Endodermal cell (in vitro differentiated cells): ENCODE measurements around the gene ZFYVE28. TPM values are rescaled to one million over a fixed set of nuclear protein-coding genes. Genes with fewer than 3 reads are reported as not detected.

Source experiments
- DNase-seq: peaks from one replicate; pipeline ENCODE4 v3.0.0-alpha.2; 2017
- H3K27ac ChIP-seq: 2 replicates; pipeline ENCODE4 v1.5.1; 2013; ENCODE audit warnings: mild to moderate bottlenecking, low read depth, low read length, moderate library complexity
- H3K27me3 ChIP-seq: 2 replicates; pipeline ENCODE4 v1.6.1; 2013; ENCODE audit warnings: mild to moderate bottlenecking, low read length, moderate library complexity; ENCODE audit not compliant: insufficient read depth, control insufficient read depth, poor library complexity, severe bottlenecking
- H3K36me3 ChIP-seq: 2 replicates; pipeline ENCODE4 v1.7.0; 2013; ENCODE audit warnings: mild to moderate bottlenecking, low read length, moderate library complexity; ENCODE audit not compliant: control insufficient read depth, insufficient read depth
- H3K4me1 ChIP-seq: one replicate; pipeline ENCODE4 v1.7.0; 2013; ENCODE audit warnings: low read length; ENCODE audit not compliant: control insufficient read depth, insufficient read depth
- H3K4me3 ChIP-seq: 2 replicates; pipeline ENCODE4 v1.5.1; 2013; ENCODE audit warnings: mild to moderate bottlenecking, low read length, moderate library complexity
- H3K9ac ChIP-seq: 2 replicates; pipeline ENCODE4 v1.6.1; 2013; ENCODE audit warnings: mild to moderate bottlenecking, low read length, moderate library complexity; ENCODE audit not compliant: poor library complexity, severe bottlenecking; ENCODE audit errors: extremely low read depth
- H3K9me3 ChIP-seq: 2 replicates; pipeline ENCODE4 v1.6.1; 2013; ENCODE audit warnings: mild to moderate bottlenecking, low read length, moderate library complexity; ENCODE audit not compliant: control insufficient read depth
- H3K27ac Mint-ChIP-seq: 2 replicates; pipeline ENCODE4 v1.8.0; 2020; ENCODE audit warnings: mixed read lengths
- H3K27me3 Mint-ChIP-seq: 2 replicates; pipeline ENCODE4 v1.8.0; 2021; ENCODE audit warnings: mild to moderate bottlenecking, mixed read lengths; ENCODE audit not compliant: insufficient read depth
- H3K36me3 Mint-ChIP-seq: 2 replicates; pipeline ENCODE4 v1.8.0; 2020; ENCODE audit warnings: low read depth, mixed read lengths
- H3K4me1 Mint-ChIP-seq: 2 replicates; pipeline ENCODE4 v1.8.0; 2020; ENCODE audit warnings: mixed read lengths
- H3K4me3 Mint-ChIP-seq: 2 replicates; pipeline ENCODE4 v1.8.0; 2020; ENCODE audit warnings: mild to moderate bottlenecking, moderate library complexity, mixed read lengths
- H3K9me3 Mint-ChIP-seq: 2 replicates; pipeline ENCODE4 v1.8.0; 2020; ENCODE audit warnings: mild to moderate bottlenecking, mixed read lengths
- CTCF ChIP-seq: fragments of 200-600 bp; sonication (generic); conservative IDR thresholded peaks from 2 replicates; pipeline ENCODE4 v1.5.0; 2021; ENCODE audit warnings: antibody characterized with exemption, mild to moderate bottlenecking
- WGBS, 2 experiments: methylation state at CpG; one replicate each; pipeline versions ENCODE4 v1.1.5 to v1.1.7; 2013; ENCODE audit warnings: missing lambda C conversion rate in 2 of 2, mixed read lengths in 1 of 2; ENCODE audit not compliant: insufficient coverage in 1 of 2, insufficient read length in 1 of 2; 5-methylcytosine and 5-hydroxymethylcytosine counted together
- total RNA-seq, 2 donors: library from RNA; stranded (reverse); fragmentation: NEBNext Ultra II Directional in 1 of 2; extraction: Animal tissue kit (Norgen Biotek cat#: 25700) in 1 of 2; gene quantifications; 2 replicates in 1 of 2; 3 replicates in 1 of 2; pipeline ENCODE4 v1.2.1, GENCODE V29; 2021

The ZFYVE28 gene
- total RNA-seq, 2 donors from 2014 or later: 0.73 to 1.6 TPM

DNA sequence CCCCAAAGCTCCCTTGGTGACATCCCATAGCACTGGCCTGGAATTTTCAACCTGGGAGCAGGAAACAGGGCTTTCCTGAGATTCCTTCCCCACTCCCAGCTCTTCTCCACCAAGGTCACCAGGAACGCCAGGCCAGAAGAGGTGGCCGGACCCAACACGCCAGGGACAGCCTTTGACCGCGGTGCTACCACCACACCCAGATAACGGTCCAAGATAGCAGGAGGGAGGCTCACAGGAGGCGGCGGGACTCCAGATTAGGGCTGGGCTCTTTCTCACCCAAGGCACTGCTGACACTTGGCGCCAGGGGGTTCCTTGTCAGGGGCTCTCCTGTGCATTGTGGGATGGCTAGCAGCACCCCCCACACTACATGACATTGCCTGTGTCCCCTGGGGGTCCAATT, 22.9 kb downstream of the ZFYVE28 start:
- Histone ChIP-seq H3K9ac (no peak overlapping the region), H3K27ac (no peak overlapping the region), H3K4me3 (no peak overlapping the region), H3K27me3 (no peaks in the 10 kb centered on the region), H3K9me3 (no peaks in the 10 kb centered on the region), H3K36me3 (no peaks in the 10 kb centered on the region), H3K4me1 (no peaks in the 10 kb centered on the region)
- H3K36me3 Mint-ChIP-seq: no peaks in the 10 kb centered on the region
- H3K4me1 Mint-ChIP-seq: peaks cover 19% of the 10 kb centered on the region
- no peak for TF ChIP-seq CTCF
- WGBS, 2 experiments: 95 to 100% methylated on average over 5 to 9 of the region's 9 CpGs
- no peak overlapping the region for H3K27ac Mint-ChIP-seq
- H3K27me3 Mint-ChIP-seq: peaks cover 2% of the 10 kb centered on the region
- no peak overlapping the region for H3K4me3 Mint-ChIP-seq
- no peaks in the 10 kb centered on the region for H3K9me3 Mint-ChIP-seq
- no peak for DNase-seq

GRCh38 chr4:2395038-2395437, 23.4 kb downstream of the ZFYVE28 start:
- Mint-ChIP-seq H3K36me3 (no peaks in the 10 kb centered on the region), H3K27me3 (no peaks in the 10 kb centered on the region), H3K9me3 (no peaks in the 10 kb centered on the region), H3K4me3 (no peak overlapping the region), H3K27ac (no peak overlapping the region), H3K4me1 (peaks cover 24% of the 10 kb centered on the region)
- no peaks in the 10 kb centered on the region for H3K27me3 ChIP-seq
- no peaks in the 10 kb centered on the region for H3K9me3 ChIP-seq
- no peak for TF ChIP-seq CTCF
- no peak overlapping the region for H3K4me3 ChIP-seq
- no peak overlapping the region for H3K27ac ChIP-seq
- 88 to 93% methylated on average over 7 to 9 of the region's 9 CpGs for WGBS, 2 experiments
- no peaks in the 10 kb centered on the region for H3K4me1 ChIP-seq
- no peak for DNase-seq
- H3K36me3 ChIP-seq: no peaks in the 10 kb centered on the region
- no peak overlapping the region for H3K9ac ChIP-seq

GRCh38 chr4:2394528-2394927, 23.9 kb downstream of the ZFYVE28 start:
- Mint-ChIP-seq H3K9me3 (no peaks in the 10 kb centered on the region), H3K36me3 (no peaks in the 10 kb centered on the region), H3K4me3 (no peak overlapping the region), H3K27me3 (no peaks in the 10 kb centered on the region), H3K4me1 (peaks cover 27% of the 10 kb centered on the region), H3K27ac (no peak overlapping the region)
- TF ChIP-seq CTCF: no peak
- Histone ChIP-seq H3K4me1 (no peaks in the 10 kb centered on the region), H3K4me3 (no peak overlapping the region), H3K36me3 (no peaks in the 10 kb centered on the region), H3K27ac (no peak overlapping the region), H3K9me3 (no peaks in the 10 kb centered on the region), H3K9ac (no peak overlapping the region), H3K27me3 (no peaks in the 10 kb centered on the region)
- DNase-seq: no peak
- 93 to 95% methylated on average over 14 to 17 of the region's 17 CpGs for WGBS, 2 experiments
